OCI-LY7 (cell line): Measurements from ENCODE around the gene MUC15. TPM values are rescaled to one million over a fixed set of nuclear protein-coding genes. Genes with fewer than 3 reads are reported as not detected.

Experiments used
- BruUV-seq: library from RNA; stranded (reverse); fragments of 400-500 nt; replicated peaks from 2 replicates; lab custom pipeline; 2021; lab: Mats Ljungman, UMichigan
- CTCF ChIA-PET: fragments of 300-600 bp; sonication (Branson Sonifier 250); formaldehyde crosslinking; loops from one replicate; lab custom pipeline; 2022; ENCODE audit warnings: antibody characterized with exemption; ENCODE audit not compliant: unreplicated experiment; lab: Charles Lee
- POLR2A ChIA-PET: fragments of 300-600 bp; sonication (Branson Sonifier 250); formaldehyde crosslinking; loops from one replicate; lab custom pipeline; 2022; ENCODE audit warnings: antibody characterized with exemption; lab: Charles Lee
- DNase-seq: peaks from one replicate; pipeline ENCODE4 v3.0.0-alpha.2; 2015; ENCODE audit warnings: low spot score
- H2AFZ ChIP-seq: fragments of 200-600 bp; sonication (generic), shearing (Covaris generic); 2 replicates; pipeline ENCODE4 v1.6.1; 2014; ENCODE audit warnings: mild to moderate bottlenecking, antibody characterized with exemption, low read length, moderate library complexity
- H3K27ac ChIP-seq: fragments of 200-600 bp; sonication (generic); 2 replicates; pipeline ENCODE4 v1.5.1; 2014; ENCODE audit warnings: mixed run types, low read depth, mild to moderate bottlenecking, moderate library complexity, low read length, inconsistent platforms; ENCODE audit not compliant: poor library complexity, severe bottlenecking
- H3K36me3 ChIP-seq: fragments of 200-600 bp; sonication (generic); 2 replicates; pipeline ENCODE4 v1.6.1; 2014; ENCODE audit warnings: mild to moderate bottlenecking, antibody characterized with exemption, low read length, moderate library complexity, mixed read lengths; ENCODE audit not compliant: insufficient read depth
- H3K4me1 ChIP-seq: fragments of 200-600 bp; sonication (generic); 2 replicates; pipeline ENCODE4 v1.5.1; 2014; ENCODE audit warnings: mild to moderate bottlenecking, low read length; ENCODE audit not compliant: insufficient read depth, poor library complexity, severe bottlenecking
- H3K4me2 ChIP-seq: fragments of 200-600 bp; sonication (generic); 2 replicates; pipeline ENCODE4 v1.6.1; 2014; ENCODE audit warnings: mild to moderate bottlenecking, low read length
- H3K4me3 ChIP-seq: fragments of 200-600 bp; sonication (generic); 2 replicates; pipeline ENCODE4 v1.5.1; 2014; ENCODE audit warnings: mild to moderate bottlenecking, low read depth, low read length; ENCODE audit not compliant: poor library complexity, severe bottlenecking
- H3K79me2 ChIP-seq: fragments of 200-600 bp; sonication (generic); 2 replicates; pipeline ENCODE4 v1.6.1; 2016; ENCODE audit warnings: low read depth, mild to moderate bottlenecking, low read length, moderate library complexity, mixed read lengths; ENCODE audit not compliant: insufficient read depth
- H3K9me2 ChIP-seq: fragments of 200-600 bp; sonication (generic); 2 replicates; pipeline ENCODE4 v1.6.1; 2016; ENCODE audit warnings: mild to moderate bottlenecking, low read length, mixed read lengths; ENCODE audit not compliant: insufficient read depth
- H3K9me3 ChIP-seq: fragments of 200-600 bp; sonication (generic); 2 replicates; pipeline ENCODE4 v1.6.1; 2014; ENCODE audit warnings: mild to moderate bottlenecking, mixed run types, low read length, mixed read lengths
- H4K20me1 ChIP-seq: fragments of 200-600 bp; sonication (generic); 2 replicates; pipeline ENCODE4 v1.6.1; 2014; ENCODE audit warnings: mild to moderate bottlenecking, antibody characterized with exemption, low read length, moderate library complexity, mixed read lengths; ENCODE audit not compliant: insufficient read depth
- CTCF ChIP-seq: fragments of 200-600 bp; sonication (generic); conservative IDR thresholded peaks from 2 replicates; pipeline ENCODE4 v1.5.1; 2014; ENCODE audit warnings: mild to moderate bottlenecking, antibody characterized with exemption, low read length, moderate library complexity, mixed read lengths
- EZH2phosphoT487 ChIP-seq: fragments of 200-600 bp; sonication (generic); IDR thresholded peaks from 2 replicates; pipeline ENCODE4 v1.6.1; 2018; ENCODE audit warnings: low read depth, borderline replicate concordance, mild to moderate bottlenecking, mixed run types, antibody characterized with exemption, low read length, moderate library complexity, mixed read lengths
- intact Hi-C: fragments of 100-400 bp; cut with micrococcal nuclease; formaldehyde crosslinking; loops from one replicate; pipeline ENCODE4 v1.10.0; 2022; ENCODE audit not compliant: unreplicated experiment
- total RNA-seq, 2 experiments: library from RNA; depleted of rRNA in 1 of 2; stranded (reverse); fragments of >200 nt in 1 of 2; shearing (Covaris generic) in 1 of 2; gene quantifications; 2 replicates each; pipeline ENCODE4 v1.2.3, GENCODE V29; 2014 to 2022

MUC15 gene
- total RNA-seq, 2 experiments from 2014 or later, result not detected

- DNase-seq, result no peak
- Histone ChIP-seq H3K4me1 (no peaks in the 10 kb centered on the region), H3K36me3 (no peaks in the 10 kb centered on the region), H3K9me3 (no peaks in the 10 kb centered on the region), H4K20me1 (no peaks in the 10 kb centered on the region), H3K9me2 (no peaks in the 10 kb centered on the region), H2AFZ (no peak overlapping the region), H3K4me2 (no peak overlapping the region), H3K27ac (no peak overlapping the region), H3K79me2 (no peaks in the 10 kb centered on the region), H3K4me3 (no peak overlapping the region)
- no peak for TF ChIP-seq EZH2phosphoT487
- intact Hi-C loops, result loop anchor here (10.0 kb wide), 1 partner anchor 260 kb away; no protein-coding TSS in a partner anchor
- ChIA-PET CTCF (no interaction called here), POLR2A (no interaction called here)
- BruUV-seq, result no TSS peak
Measured at GRCh38 chr11:26554455-26554854, 17.6 kb downstream of the MUC15 start.

GRCh38 chr11:26553182-26553581 is 18.9 kb downstream of the MUC15 start:
- TF ChIP-seq CTCF (no peak), EZH2phosphoT487 (no peak)
- no TSS peak for BruUV-seq
- no peaks in the 10 kb centered on the region for H3K36me3 ChIP-seq
- H3K79me2 ChIP-seq, result no peaks in the 10 kb centered on the region
- H4K20me1 ChIP-seq, result no peaks in the 10 kb centered on the region
- H3K4me2 ChIP-seq, result no peak overlapping the region
- H3K27ac ChIP-seq, result no peak overlapping the region
- intact Hi-C loops, result loop anchor here (10.0 kb wide), 1 partner anchor 258 kb away; no protein-coding TSS in a partner anchor
- no peaks in the 10 kb centered on the region for H3K4me1 ChIP-seq
- no peak overlapping the region for H3K4me3 ChIP-seq
- ChIA-PET CTCF (no interaction called here), POLR2A (interaction anchor here (1.0 kb wide), 1 partner anchor 768 kb away, joined by 3 read pairs; no protein-coding TSS in a partner anchor)
- no peak overlapping the region for H2AFZ ChIP-seq
- no peaks in the 10 kb centered on the region for H3K9me3 ChIP-seq
- H3K9me2 ChIP-seq, result no peaks in the 10 kb centered on the region
- no peak for DNase-seq

GRCh38 chr11:26551186-26551801 is 20.8 kb downstream of the MUC15 start:
- no peak for DNase-seq
- Histone ChIP-seq H3K36me3 (no peaks in the 10 kb centered on the region), H3K4me3 (no peak overlapping the region), H3K4me1 (no peaks in the 10 kb centered on the region), H3K4me2 (no peak overlapping the region), H2AFZ (no peak overlapping the region), H3K9me3 (no peaks in the 10 kb centered on the region), H3K27ac (no peak overlapping the region), H4K20me1 (no peaks in the 10 kb centered on the region), H3K79me2 (no peaks in the 10 kb centered on the region), H3K9me2 (no peaks in the 10 kb centered on the region)
- TF ChIP-seq CTCF (peak; percentile 70), EZH2phosphoT487 (no peak)
- intact Hi-C loops, result loop anchor here (10.0 kb wide), 1 partner anchor 256 kb away; no protein-coding TSS in a partner anchor
- POLR2A ChIA-PET, result interaction anchor here (0.6 to 1.0 kb wide), 3 partner anchors 10 to 1446 kb away, joined by 3 to 11 read pairs (median 4); no protein-coding TSS in a partner anchor
- CTCF ChIA-PET, result no interaction called here
- BruUV-seq, result no TSS peak
